Suppressor macrophage treated with lipopolysaccharide for 1 hour (primary cell): ENCODE results near the gene TSPAN32.
A peak's percentile ranks its signal among the peaks of the same experiment; 100 is the strongest.
"Not testable (repeated sequence)": the region's sequence is repeated elsewhere in the genome, so short reads cannot be mapped to it uniquely, and the experiment has no call there.

Experiments used
- DNase-seq, 3 donors: peaks; one replicate each; pipeline ENCODE4 v3.0.0-alpha.2; 2020 to 2022

The TSPAN32 gene

GRCh38 chr11:2343502-2343901 is 41.7 kb downstream of the TSPAN32 start:
- DNase-seq, result no peak

GRCh38 chr11:2345050-2345449 is 43.2 kb downstream of the TSPAN32 start:
- DNase-seq, result no peak

- DNase-seq, result no peak
Measured at GRCh38 chr11:2346014-2346413, 44.2 kb downstream of the TSPAN32 start.

GRCh38 chr11:2346586-2347307 is 44.9 kb downstream of the TSPAN32 start:
- DNase-seq, result no peak

- DNase-seq, result no peak
Measured at GRCh38 chr11:2347308-2347830, 45.6 kb downstream of the TSPAN32 start.

- no peak for DNase-seq
Measured at GRCh38 chr11:2348986-2349385, 47.2 kb downstream of the TSPAN32 start.

- no peak for DNase-seq
Measured at GRCh38 chr11:2351701-2352100, 49.9 kb downstream of the TSPAN32 start.

- DNase-seq, result no peak
Measured at GRCh38 chr11:2352420-2352819, 50.6 kb downstream of the TSPAN32 start.

GRCh38 chr11:2355000-2355644 is 53.3 kb downstream of the TSPAN32 start:
- no peak for DNase-seq

GRCh38 chr11:2357246-2357645 is 55.4 kb downstream of the TSPAN32 start:
- no peak for DNase-seq

- DNase-seq, result not testable (repeated sequence)
Measured at GRCh38 chr11:2357651-2358050, 55.8 kb downstream of the TSPAN32 start.

- DNase-seq, result peak in 1 of 3 donors; percentile 30
Measured at GRCh38 chr11:2358754-2359442, 57.1 kb downstream of the TSPAN32 start.

- DNase-seq, result no peak
Measured at GRCh38 chr11:2359557-2359956, 57.7 kb downstream of the TSPAN32 start.

GRCh38 chr11:2360081-2360642 is 58.3 kb downstream of the TSPAN32 start:
- no peak for DNase-seq

- peak in 1 of 3 donors; percentile 20 for DNase-seq
Measured at GRCh38 chr11:2361565-2361964, 59.8 kb downstream of the TSPAN32 start.

- DNase-seq, result no peak
Measured at GRCh38 chr11:2362414-2362813, 60.6 kb downstream of the TSPAN32 start.

GRCh38 chr11:2363130-2363529 is 61.3 kb downstream of the TSPAN32 start:
- DNase-seq, result no peak

- DNase-seq, result no peak
Measured at GRCh38 chr11:2363577-2364370, 62.0 kb downstream of the TSPAN32 start.

GRCh38 chr11:2364386-2364785 is 62.6 kb downstream of the TSPAN32 start:
- not testable (repeated sequence) for DNase-seq

GRCh38 chr11:2365571-2366210 is 63.9 kb downstream of the TSPAN32 start:
- DNase-seq, result peak in 1 of 3 donors; percentile 16

- DNase-seq, result no peak
Measured at GRCh38 chr11:2366276-2366675, 64.5 kb downstream of the TSPAN32 start.

- DNase-seq, result no peak
Measured at GRCh38 chr11:2366733-2367132, 64.9 kb downstream of the TSPAN32 start.
